Neural cell (in vitro differentiated cells): ENCODE measurements around the gene HACD4. TPM values are rescaled to one million over a fixed set of nuclear protein-coding genes. Genes with fewer than 3 reads are reported as not detected.

Experiments used
- H2AFZ ChIP-seq: fragments of 200-600, 300-800 bp; sonication (generic), shearing (Covaris generic); 2 replicates; pipeline ENCODE4 v1.6.0; 2014; ENCODE audit warnings: low read depth, mild to moderate bottlenecking, antibody characterized with exemption, low read length, moderate library complexity
- H3F3A ChIP-seq: fragments of 200-600 bp; shearing (Covaris generic); 2 replicates; pipeline ENCODE4 v1.6.1; 2016; ENCODE audit warnings: mild to moderate bottlenecking, moderate library complexity, mixed read lengths, antibody characterized with exemption, low read length; ENCODE audit not compliant: insufficient read depth, poor library complexity, severe bottlenecking
- H3K27ac ChIP-seq: fragments of 200-600, 300-800 bp; sonication (generic), shearing (Covaris generic); 2 replicates; pipeline ENCODE4 v1.5.1; 2014; ENCODE audit warnings: mild to moderate bottlenecking, low read length, moderate library complexity
- H3K27me3 ChIP-seq: fragments of 300-800, 200-600 bp; sonication (generic), shearing (Covaris generic); 2 replicates; pipeline ENCODE4 v1.6.0; 2014; ENCODE audit warnings: mild to moderate bottlenecking, low read depth, low read length, moderate library complexity; ENCODE audit not compliant: insufficient read depth
- H3K36me3 ChIP-seq: fragments of 300-800, 200-600 bp; sonication (generic), shearing (Covaris generic); 2 replicates; pipeline ENCODE4 v1.5.1; 2014; ENCODE audit warnings: mild to moderate bottlenecking, antibody characterized with exemption, low read length, moderate library complexity; ENCODE audit not compliant: insufficient read depth
- H3K4me2 ChIP-seq: fragments of 300-800, 200-600 bp; sonication (generic), shearing (Covaris generic); 2 replicates; pipeline ENCODE4 v1.6.0; 2014; ENCODE audit warnings: mild to moderate bottlenecking, low read length
- H3K4me3 ChIP-seq: fragments of 300-800, 200-600 bp; sonication (generic), shearing (Covaris generic); 2 replicates; pipeline ENCODE4 v1.5.1; 2014; ENCODE audit warnings: mild to moderate bottlenecking, low read length, moderate library complexity
- H3K79me2 ChIP-seq: fragments of 200-600 bp; shearing (Covaris generic); replicated peaks from 2 replicates; pipeline ENCODE4 v1.6.0; 2014; ENCODE audit warnings: mild to moderate bottlenecking, low read length, moderate library complexity; ENCODE audit not compliant: insufficient read depth
- H3K9ac ChIP-seq: fragments of 300-800, 200-600 bp; sonication (generic), shearing (Covaris generic); 2 replicates; pipeline ENCODE4 v1.6.1; 2016; ENCODE audit warnings: mild to moderate bottlenecking, low read length, mixed read lengths
- H3K9me2 ChIP-seq: fragments of 200-600 bp; shearing (Covaris generic); 2 replicates; pipeline ENCODE4 v1.6.1; 2016; ENCODE audit warnings: mild to moderate bottlenecking, low read length, mixed read lengths; ENCODE audit not compliant: insufficient read depth
- H3K9me3 ChIP-seq: fragments of 200-600, 300-800 bp; sonication (generic), shearing (Covaris generic); 2 replicates; pipeline ENCODE4 v1.6.1; 2016; ENCODE audit warnings: mild to moderate bottlenecking, mixed run types, low read length, moderate library complexity, mixed read lengths
- H4K20me1 ChIP-seq: fragments of 200-600 bp; shearing (Covaris generic); 2 replicates; pipeline ENCODE4 v1.6.1; 2016; ENCODE audit warnings: mild to moderate bottlenecking, mixed run types; ENCODE audit not compliant: insufficient read depth
- EP300 ChIP-seq: fragments of 450-650 bp; conservative IDR thresholded peaks from 2 replicates; pipeline ENCODE4 v1.6.1; 2014; ENCODE audit warnings: antibody characterized with exemption, mild to moderate bottlenecking, moderate library complexity; ENCODE audit not compliant: poor library complexity, severe bottlenecking
- EZH2 ChIP-seq: fragments of 200-600, 300-800 bp; shearing (Covaris generic), sonication (generic); IDR thresholded peaks from 2 replicates; pipeline ENCODE4 v1.6.1; 2014; ENCODE audit warnings: antibody characterized with exemption, low read length, borderline replicate concordance, mild to moderate bottlenecking; ENCODE audit not compliant: insufficient read depth, poor library complexity, severe bottlenecking
- MXI1 ChIP-seq: fragments of 450-650 bp; conservative IDR thresholded peaks from 2 replicates; pipeline ENCODE4 v1.6.1; 2014; ENCODE audit warnings: antibody characterized with exemption, mild to moderate bottlenecking; ENCODE audit not compliant: poor library complexity, severe bottlenecking
- POLR2AphosphoS5 ChIP-seq: IDR thresholded peaks from 2 replicates; pipeline ENCODE4 v1.6.1; 2012
- RAD21 ChIP-seq: fragments of 450-650 bp; conservative IDR thresholded peaks from 2 replicates; pipeline ENCODE4 v1.6.1; 2014; ENCODE audit warnings: antibody characterized with exemption, mild to moderate bottlenecking, moderate library complexity
- REST ChIP-seq: IDR thresholded peaks from 2 replicates; pipeline ENCODE4 v1.6.1; 2012; ENCODE audit warnings: borderline replicate concordance
- SMC3 ChIP-seq: fragments of 450-650 bp; conservative IDR thresholded peaks from 2 replicates; pipeline ENCODE4 v1.6.1; 2014; ENCODE audit warnings: antibody characterized with exemption, mild to moderate bottlenecking, moderate library complexity; ENCODE audit not compliant: poor library complexity
- TAF1 ChIP-seq: IDR thresholded peaks from 2 replicates; pipeline ENCODE4 v1.6.1; 2012; ENCODE audit warnings: low read depth
- polyA plus RNA-seq: library from polyadenylated mRNA; depleted of rRNA; stranded (reverse); fragments of >200 nt; gene quantifications from 2 replicates; pipeline ENCODE4 v1.2.3, GENCODE V29; 2014
- TF ChIP-seq, protein P1 (sequence below): fragments of 450-650 bp; IDR thresholded peaks from 2 replicates; pipeline ENCODE4 v1.5.1; 2014; ENCODE audit warnings: antibody characterized with exemption, mild to moderate bottlenecking, moderate library complexity; ENCODE audit not compliant: poor library complexity, severe bottlenecking

HACD4 gene
- polyA plus RNA-seq, 1 donor from 2014 or later = not detected

- Histone ChIP-seq H3K9ac (peak overlapping the region; percentile 28), H3F3A (no peaks in the 10 kb centered on the region), H3K27me3 (no peaks in the 10 kb centered on the region), H3K9me2 (no peaks in the 10 kb centered on the region), H3K27ac (peak overlapping the region; percentile 67), H3K9me3 (no peaks in the 10 kb centered on the region), H2AFZ (no peak overlapping the region), H3K4me2 (no peak overlapping the region), H4K20me1 (no peaks in the 10 kb centered on the region), H3K79me2 (no peaks in the 10 kb centered on the region), H3K36me3 (no peaks in the 10 kb centered on the region), H3K4me3 (no peak overlapping the region)
- TF ChIP-seq RAD21 = no peak
- no peak for TF ChIP-seq TAF1
- TF ChIP-seq EP300 = peak; percentile 55
- TF ChIP-seq POLR2AphosphoS5 = peak; percentile 45
Observed at GRCh38 chr9:20996809-20997208, 34.6 kb downstream of the HACD4 start.

DNA sequence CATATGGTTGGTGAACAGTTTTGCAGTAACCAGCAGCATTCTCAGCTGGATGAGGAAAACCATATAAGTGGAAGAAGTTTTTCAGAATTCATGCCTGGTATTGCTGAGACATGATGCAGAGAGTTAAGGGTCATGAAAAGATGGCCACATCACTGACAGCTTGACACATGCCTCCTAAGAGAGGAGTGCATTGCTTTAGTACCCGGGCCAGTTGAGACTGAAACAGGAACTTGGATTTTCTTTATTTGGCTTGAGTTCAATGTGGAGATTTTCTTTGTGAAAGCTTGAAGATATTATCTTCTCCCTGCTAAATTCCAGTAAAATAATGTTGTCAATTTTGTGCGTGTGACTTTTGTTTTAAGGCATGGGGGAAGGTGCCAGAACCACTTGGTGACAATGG lies 35.8 kb downstream of the HACD4 start:
- H3K9me3 ChIP-seq = no peaks in the 10 kb centered on the region
- no peaks in the 10 kb centered on the region for H3K27me3 ChIP-seq
- H3K36me3 ChIP-seq = peaks cover 4% of the 10 kb centered on the region
- H3K9ac ChIP-seq = no peak overlapping the region
- H3K27ac ChIP-seq = no peak overlapping the region
- H2AFZ ChIP-seq = no peak overlapping the region
- H3K4me2 ChIP-seq = no peak overlapping the region
- TF ChIP-seq TAF1 = no peak
- no peak for TF ChIP-seq RAD21
- TF ChIP-seq, protein P1, sequence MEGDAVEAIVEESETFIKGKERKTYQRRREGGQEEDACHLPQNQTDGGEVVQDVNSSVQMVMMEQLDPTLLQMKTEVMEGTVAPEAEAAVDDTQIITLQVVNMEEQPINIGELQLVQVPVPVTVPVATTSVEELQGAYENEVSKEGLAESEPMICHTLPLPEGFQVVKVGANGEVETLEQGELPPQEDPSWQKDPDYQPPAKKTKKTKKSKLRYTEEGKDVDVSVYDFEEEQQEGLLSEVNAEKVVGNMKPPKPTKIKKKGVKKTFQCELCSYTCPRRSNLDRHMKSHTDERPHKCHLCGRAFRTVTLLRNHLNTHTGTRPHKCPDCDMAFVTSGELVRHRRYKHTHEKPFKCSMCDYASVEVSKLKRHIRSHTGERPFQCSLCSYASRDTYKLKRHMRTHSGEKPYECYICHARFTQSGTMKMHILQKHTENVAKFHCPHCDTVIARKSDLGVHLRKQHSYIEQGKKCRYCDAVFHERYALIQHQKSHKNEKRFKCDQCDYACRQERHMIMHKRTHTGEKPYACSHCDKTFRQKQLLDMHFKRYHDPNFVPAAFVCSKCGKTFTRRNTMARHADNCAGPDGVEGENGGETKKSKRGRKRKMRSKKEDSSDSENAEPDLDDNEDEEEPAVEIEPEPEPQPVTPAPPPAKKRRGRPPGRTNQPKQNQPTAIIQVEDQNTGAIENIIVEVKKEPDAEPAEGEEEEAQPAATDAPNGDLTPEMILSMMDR = no peak
- TF ChIP-seq EZH2 = no peak
- no peak for TF ChIP-seq EP300
- no peak for TF ChIP-seq POLR2AphosphoS5
- no peak for TF ChIP-seq MXI1
- TF ChIP-seq REST = no peak
- no peak for TF ChIP-seq SMC3
- H3K79me2 ChIP-seq = no peaks in the 10 kb centered on the region
- no peak overlapping the region for H3K4me3 ChIP-seq
- no peaks in the 10 kb centered on the region for H3F3A ChIP-seq
- H4K20me1 ChIP-seq = no peaks in the 10 kb centered on the region
- no peaks in the 10 kb centered on the region for H3K9me2 ChIP-seq

DNA sequence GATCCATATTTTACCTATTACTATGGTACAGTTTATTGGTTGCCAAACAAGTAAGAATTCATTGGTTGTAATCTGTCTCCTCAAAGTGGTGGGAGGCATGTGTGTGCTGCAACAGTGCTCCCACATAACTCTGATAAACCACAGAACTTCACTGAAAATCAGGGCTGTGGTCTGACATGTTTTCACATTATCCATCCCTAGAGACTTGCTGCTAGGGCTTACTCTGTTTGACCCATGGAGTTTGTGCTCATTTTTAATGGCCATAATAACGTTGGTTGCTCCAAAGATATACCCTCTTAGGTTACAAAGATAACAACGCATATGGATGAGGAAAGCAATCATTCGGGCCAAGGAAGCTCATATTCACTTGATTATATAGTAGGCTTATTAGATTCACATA lies 37.0 kb downstream of the HACD4 start:
- no peaks in the 10 kb centered on the region for H3F3A ChIP-seq

More for the DNA sequence above, 37.0 kb downstream of the HACD4 start:
- Histone ChIP-seq H3K4me2 (no peak overlapping the region), H4K20me1 (no peaks in the 10 kb centered on the region), H2AFZ (no peak overlapping the region), H3K27ac (no peak overlapping the region), H3K79me2 (no peaks in the 10 kb centered on the region), H3K9me2 (no peaks in the 10 kb centered on the region), H3K9me3 (no peaks in the 10 kb centered on the region), H3K36me3 (peaks cover 11% of the 10 kb centered on the region), H3K27me3 (no peaks in the 10 kb centered on the region), H3K4me3 (no peak overlapping the region), H3K9ac (no peak overlapping the region)
- TF ChIP-seq SMC3 (no peak), REST (no peak), POLR2AphosphoS5 (no peak), EZH2 (no peak), EP300 (no peak)
